HG03025 (cell line): ENCODE data around the gene GABARAPL2.

ENCODE experiments used
- ATAC-seq: cut with Tn5 transposase; IDR thresholded peaks from one replicate; pipeline ENCODE4 v1.9.1; 2021; ENCODE audit warnings: mild to moderate bottlenecking, moderate library complexity; ENCODE audit not compliant: unreplicated experiment, low FRiP score

The GABARAPL2 gene

DNA sequence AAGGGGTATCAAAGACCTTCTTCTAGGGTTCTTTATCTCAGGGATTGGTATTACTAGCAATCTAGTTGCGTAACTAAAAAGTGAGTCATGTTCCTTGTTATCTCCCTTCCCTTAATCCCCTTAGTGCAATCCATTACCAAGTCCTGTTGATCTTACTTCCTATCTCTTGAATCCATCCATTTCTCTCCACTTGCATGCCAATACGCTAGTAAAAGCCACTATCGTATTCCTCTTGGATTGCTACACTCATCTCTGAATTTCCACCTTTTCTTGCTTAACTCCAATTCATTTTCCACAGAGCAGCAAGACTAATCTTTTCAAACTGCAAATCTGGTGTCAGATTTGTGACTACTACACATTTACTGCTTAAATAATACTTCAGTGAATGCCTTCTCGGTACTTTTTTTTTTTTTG lies 58.7 kb downstream of the GABARAPL2 start:
- ATAC-seq, result no peak

DNA sequence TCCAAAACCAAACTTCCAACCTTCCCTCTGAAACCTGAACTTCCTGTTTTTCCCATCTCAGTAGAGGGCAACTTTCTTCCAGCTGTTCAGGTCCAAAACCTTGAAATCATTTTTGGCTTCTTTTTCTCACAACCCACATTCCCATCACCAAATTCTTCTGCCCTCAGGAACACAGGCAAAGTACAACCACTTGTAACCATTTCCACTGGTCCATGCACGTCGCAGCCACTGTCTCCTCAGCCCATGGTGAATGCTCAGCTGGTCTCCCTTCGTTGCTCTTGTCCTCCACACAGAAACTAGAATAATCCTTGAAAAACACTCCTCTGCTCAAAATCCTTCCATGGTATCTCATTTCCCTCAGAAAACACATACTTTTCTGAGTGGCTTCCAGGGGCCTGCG lies 60.6 kb downstream of the GABARAPL2 start:
- no peak for ATAC-seq
